Suppressor macrophage treated with lipopolysaccharide for 4 hours (primary cell): ENCODE results near the gene ANKH.

Source experiments
- DNase-seq: peaks from one replicate; pipeline ENCODE4 v3.0.0-alpha.2; 2020

The ANKH gene

GRCh38 chr5:14678773-14679334, 192.7 kb downstream of the ANKH start:
- peak; percentile 62 for DNase-seq

- DNase-seq, result peak; percentile 32
Observed at GRCh38 chr5:14676320-14676719, 195.3 kb downstream of the ANKH start.

GRCh38 chr5:14675865-14676300, 195.7 kb downstream of the ANKH start:
- peak; percentile 65 for DNase-seq

GRCh38 chr5:14674983-14675854, 196.4 kb downstream of the ANKH start:
- DNase-seq, result no peak

GRCh38 chr5:14673443-14673842, 198.1 kb downstream of the ANKH start:
- no peak for DNase-seq

GRCh38 chr5:14672484-14673394, 198.8 kb downstream of the ANKH start:
- no peak for DNase-seq

GRCh38 chr5:14672082-14672481, 199.5 kb downstream of the ANKH start:
- DNase-seq, result peak; percentile 43

GRCh38 chr5:14671414-14671813, 200.2 kb downstream of the ANKH start:
- peak; percentile 21 for DNase-seq

- DNase-seq, result no peak
Observed at GRCh38 chr5:14669975-14670374, 201.6 kb downstream of the ANKH start.

GRCh38 chr5:14669415-14669814, 202.2 kb downstream of the ANKH start:
- DNase-seq, result no peak

GRCh38 chr5:14668181-14668591, 203.4 kb downstream of the ANKH start:
- no peak for DNase-seq

- DNase-seq, result no peak
Observed at GRCh38 chr5:14667770-14668169, 203.8 kb downstream of the ANKH start.

GRCh38 chr5:14667290-14667689, 204.3 kb downstream of the ANKH start:
- DNase-seq, result no peak

- DNase-seq, result no peak
Observed at GRCh38 chr5:14666357-14666756, 205.2 kb downstream of the ANKH start.

GRCh38 chr5:14665949-14666348, 205.6 kb downstream of the ANKH start:
- DNase-seq, result peak; percentile 23

GRCh38 chr5:14665101-14665822, 206.3 kb downstream of the ANKH start:
- peak; percentile 49 for DNase-seq

GRCh38 chr5:14664270-14665100, 207.1 kb downstream of the ANKH start, which contains the start of gene OTULIN:
OTULIN (plus strand) TSS chr5:14664718; CDS start chr5:14664826, 108 bp downstream.
- peak; percentile 98 for DNase-seq

- DNase-seq, result peak; percentile 42
Observed at GRCh38 chr5:14663734-14664269, 207.8 kb downstream of the ANKH start.

GRCh38 chr5:14662721-14663260, 208.8 kb downstream of the ANKH start:
- DNase-seq, result no peak

GRCh38 chr5:14660833-14661232, 210.7 kb downstream of the ANKH start:
- no peak for DNase-seq
